ENCODE measurements around the gene CALN1.

- TF ChIP-seq CTCF (IDR thresholded peaks at IDR 0.05) (no peak), ZFX (IDR thresholded peaks at IDR 0.05; ENCODE audit: borderline replicate concordance) (no peak)
Measured at GRCh38 chr7:72016574-72016973, 395.6 kb downstream of the CALN1 start.

Data from 22Rv1 (cell line).